H9 (cell line): ENCODE results near the gene GIT2. TPM values are rescaled to one million over a fixed set of nuclear protein-coding genes. Genes with fewer than 3 reads are reported as not detected.

Experiments
- DNase-seq: peaks from one replicate; pipeline ENCODE4 v3.0.0-alpha.2; 2017
- H2AFZ ChIP-seq: one replicate; pipeline ENCODE4 v1.6.1; 2013; ENCODE audit warnings: mild to moderate bottlenecking, low read length, control low read depth, moderate library complexity
- H2AK5ac ChIP-seq: 2 replicates; pipeline ENCODE4 v1.6.1; 2013; ENCODE audit warnings: low read length, control low read depth, mixed read lengths; ENCODE audit not compliant: insufficient read length
- H2BK120ac ChIP-seq: one replicate; pipeline ENCODE4 v1.6.1; 2013; ENCODE audit warnings: low read depth, mild to moderate bottlenecking, low read length, control low read depth, inconsistent platforms; ENCODE audit not compliant: poor library complexity, severe bottlenecking
- H2BK12ac ChIP-seq: 2 replicates; pipeline ENCODE4 v1.6.1; 2013; ENCODE audit warnings: low read length, control low read depth, mixed read lengths, low read depth; ENCODE audit not compliant: insufficient read length
- H2BK15ac ChIP-seq: 2 replicates; pipeline ENCODE4 v1.6.1; 2013; ENCODE audit warnings: low read depth, low read length, control low read depth
- H2BK20ac ChIP-seq: one replicate; pipeline ENCODE4 v1.6.1; 2013; ENCODE audit warnings: low read depth, mild to moderate bottlenecking, low read length, control low read depth, inconsistent platforms; ENCODE audit not compliant: poor library complexity, severe bottlenecking
- H2BK5ac ChIP-seq: 2 replicates; pipeline ENCODE4 v1.6.1; 2013; ENCODE audit warnings: low read length, control low read depth, mixed read lengths; ENCODE audit not compliant: insufficient read length
- H3K14ac ChIP-seq: 2 replicates; pipeline ENCODE4 v1.6.1; 2013; ENCODE audit warnings: low read length, control low read depth; ENCODE audit not compliant: insufficient read depth
- H3K18ac ChIP-seq: 2 replicates; pipeline ENCODE4 v1.6.1; 2013; ENCODE audit warnings: low read depth, mild to moderate bottlenecking, mixed read lengths, low read length, control low read depth; ENCODE audit not compliant: insufficient read length
- H3K23ac ChIP-seq: 2 replicates; pipeline ENCODE4 v1.6.1; 2013; ENCODE audit warnings: low read length, control low read depth, mixed read lengths, low read depth; ENCODE audit not compliant: insufficient read length
- H3K23me2 ChIP-seq: 2 replicates; pipeline ENCODE4 v1.6.1; 2013; ENCODE audit warnings: low read depth, mild to moderate bottlenecking, mixed read lengths, low read length, control low read depth; ENCODE audit not compliant: insufficient read length, poor library complexity, severe bottlenecking
- H3K27ac ChIP-seq: 2 replicates; pipeline ENCODE4 v1.5.1; 2013; ENCODE audit warnings: low read length, control low read depth, mixed read lengths, low read depth; ENCODE audit not compliant: insufficient read length
- H3K27me3 ChIP-seq: 2 replicates; pipeline ENCODE4 v1.6.1; 2013; ENCODE audit warnings: low read length, control low read depth, inconsistent platforms; ENCODE audit not compliant: insufficient read depth
- H3K4ac ChIP-seq: 2 replicates; pipeline ENCODE4 v1.6.1; 2013; ENCODE audit warnings: low read depth, mild to moderate bottlenecking, control low read depth, inconsistent platforms, low read length, moderate library complexity
- H3K4me1 ChIP-seq: 2 replicates; pipeline ENCODE4 v1.6.1; 2013; ENCODE audit warnings: low read length, control low read depth, inconsistent platforms; ENCODE audit not compliant: insufficient read depth
- H3K4me2 ChIP-seq: 2 replicates; pipeline ENCODE4 v1.6.1; 2013; ENCODE audit warnings: low read length, control low read depth, mixed read lengths; ENCODE audit not compliant: insufficient read length, insufficient read depth
- H3K56ac ChIP-seq: 2 replicates; pipeline ENCODE4 v1.6.1; 2013; ENCODE audit warnings: low read depth, mild to moderate bottlenecking, mixed read lengths, low read length, control low read depth; ENCODE audit not compliant: insufficient read length
- H3K79me1 ChIP-seq: 2 replicates; pipeline ENCODE4 v1.6.1; 2013; ENCODE audit warnings: low read depth, mild to moderate bottlenecking, moderate library complexity, low read length, control low read depth, inconsistent platforms; ENCODE audit not compliant: insufficient read depth, poor library complexity, severe bottlenecking
- H3K79me2 ChIP-seq: 2 replicates; pipeline ENCODE4 v1.6.1; 2013; ENCODE audit warnings: low read length, control low read depth, inconsistent platforms; ENCODE audit not compliant: insufficient read depth
- H3K9ac ChIP-seq: 2 replicates; pipeline ENCODE4 v1.6.1; 2013; ENCODE audit warnings: low read length, control low read depth, mixed read lengths; ENCODE audit not compliant: insufficient read length; ENCODE audit errors: extremely low read depth
- H3K9me3 ChIP-seq: one replicate; pipeline ENCODE4 v1.6.1; 2013; ENCODE audit warnings: low read depth, low read length, inconsistent platforms; ENCODE audit not compliant: control insufficient read depth
- H3T11ph ChIP-seq: one replicate; pipeline ENCODE4 v1.6.1; 2013; ENCODE audit warnings: mild to moderate bottlenecking, low read length, control low read depth, inconsistent platforms
- H4K20me1 ChIP-seq: one replicate; pipeline ENCODE4 v1.6.1; 2013; ENCODE audit not compliant: control insufficient read depth, insufficient read length, insufficient read depth
- H4K5ac ChIP-seq: 2 replicates; pipeline ENCODE4 v1.6.1; 2013; ENCODE audit warnings: low read depth, mild to moderate bottlenecking, mixed read lengths, low read length, control low read depth; ENCODE audit not compliant: insufficient read length
- H4K8ac ChIP-seq: replicated peaks from 2 replicates; pipeline ENCODE4 v1.6.1; 2013; ENCODE audit warnings: low read length, control low read depth, mixed read lengths, low read depth; ENCODE audit not compliant: insufficient read length
- H4K91ac ChIP-seq: 2 replicates; pipeline ENCODE4 v1.6.1; 2013; ENCODE audit warnings: low read depth, mild to moderate bottlenecking, moderate library complexity, mixed read lengths, low read length, control low read depth; ENCODE audit not compliant: insufficient read length
- H3K27ac Mint-ChIP-seq, 3 experiments: 2 replicates in 2 of 3; 3 replicates in 1 of 3; pipeline ENCODE4 v1.8.0; 2020 to 2021; ENCODE audit warnings: mixed read lengths in 3 of 3, mild to moderate bottlenecking in 1 of 3, moderate library complexity in 1 of 3
- H3K27me3 Mint-ChIP-seq: 2 replicates; pipeline ENCODE4 v1.8.0; 2021; ENCODE audit warnings: low read depth, mild to moderate bottlenecking, moderate library complexity, mixed read lengths
- H3K36me3 Mint-ChIP-seq, 3 experiments: 2 replicates in 2 of 3; 3 replicates in 1 of 3; pipeline ENCODE4 v1.8.0; 2020 to 2021; ENCODE audit warnings: low read depth in 3 of 3, mixed read lengths in 3 of 3; ENCODE audit not compliant: insufficient read depth in 1 of 3
- H3K4me1 Mint-ChIP-seq, 2 experiments: 2 replicates each; pipeline ENCODE4 v1.8.0; 2020; ENCODE audit warnings: mixed read lengths in 2 of 2
- H3K4me3 Mint-ChIP-seq, 2 experiments: 2 replicates in 1 of 2; 3 replicates in 1 of 2; pipeline ENCODE4 v1.8.0; 2020 to 2021; ENCODE audit warnings: mild to moderate bottlenecking in 2 of 2, mixed read lengths in 2 of 2, moderate library complexity in 1 of 2
- H3K9me3 Mint-ChIP-seq, 2 experiments: 2 replicates in 1 of 2; 3 replicates in 1 of 2; pipeline ENCODE4 v1.8.0; 2020; ENCODE audit warnings: mild to moderate bottlenecking in 2 of 2, mixed read lengths in 2 of 2, moderate library complexity in 1 of 2
- WGBS: extraction: QIAGEN DNeasy Blood & Tissue Kit; methylation state at CpG from one replicate; pipeline ENCODE4 v1.1.7; 2013; ENCODE audit warnings: missing lambda C conversion rate, low lambda C conversion rate, mixed read lengths; ENCODE audit not compliant: insufficient read length; ENCODE audit errors: extremely low coverage; 5-methylcytosine and 5-hydroxymethylcytosine counted together
- total RNA-seq: library from RNA; stranded (reverse); gene quantifications from 2 replicates; pipeline ENCODE4 v1.2.1, GENCODE V29; 2021
- TF ChIP-seq, protein P1 (sequence below): fragments of 200-600 bp; sonication (generic); conservative IDR thresholded peaks from 3 replicates; pipeline ENCODE4 v1.8.0; 2021; ENCODE audit warnings: antibody characterized with exemption, mild to moderate bottlenecking

GIT2 gene
- total RNA-seq, 1 experiment from 2014 or later, result 27.0 TPM

- Histone ChIP-seq H3K23ac (no peak overlapping the region), H2BK15ac (no peak overlapping the region), H2BK20ac (no peak overlapping the region), H2BK5ac (no peak overlapping the region), H3T11ph (no peak overlapping the region), H3K23me2 (no peaks in the 10 kb centered on the region), H3K4me2 (no peak overlapping the region), H3K4me1 (no peaks in the 10 kb centered on the region), H4K5ac (no peak overlapping the region), H3K79me2 (no peaks in the 10 kb centered on the region), H2BK12ac (no peak overlapping the region), H3K4ac (no peak overlapping the region), H3K27me3 (no peaks in the 10 kb centered on the region), H3K9ac (no peak overlapping the region), H2BK120ac (no peak overlapping the region), H3K18ac (no peak overlapping the region), H4K8ac (no peak overlapping the region), H3K9me3 (no peaks in the 10 kb centered on the region), H4K91ac (no peak overlapping the region), H3K56ac (no peak overlapping the region), H3K14ac (no peak overlapping the region), H2AK5ac (no peak overlapping the region), H3K27ac (no peak overlapping the region), H2AFZ (no peak overlapping the region), H4K20me1 (no peaks in the 10 kb centered on the region), H3K79me1 (no peaks in the 10 kb centered on the region)
- no peak for DNase-seq
- H3K36me3 Mint-ChIP-seq, result peaks cover 14 to 36% (median 18%) of the 10 kb centered on the region in 3 experiments; a peak in 6 of 7 replicates
- no CpG with 5 or more reads among the region's 4 CpGs for WGBS
- H3K9me3 Mint-ChIP-seq, result no peaks in the 10 kb centered on the region; a peak in 1 of 5 replicates
- no peak overlapping the region for H3K4me3 Mint-ChIP-seq
- TF ChIP-seq, protein P1, sequence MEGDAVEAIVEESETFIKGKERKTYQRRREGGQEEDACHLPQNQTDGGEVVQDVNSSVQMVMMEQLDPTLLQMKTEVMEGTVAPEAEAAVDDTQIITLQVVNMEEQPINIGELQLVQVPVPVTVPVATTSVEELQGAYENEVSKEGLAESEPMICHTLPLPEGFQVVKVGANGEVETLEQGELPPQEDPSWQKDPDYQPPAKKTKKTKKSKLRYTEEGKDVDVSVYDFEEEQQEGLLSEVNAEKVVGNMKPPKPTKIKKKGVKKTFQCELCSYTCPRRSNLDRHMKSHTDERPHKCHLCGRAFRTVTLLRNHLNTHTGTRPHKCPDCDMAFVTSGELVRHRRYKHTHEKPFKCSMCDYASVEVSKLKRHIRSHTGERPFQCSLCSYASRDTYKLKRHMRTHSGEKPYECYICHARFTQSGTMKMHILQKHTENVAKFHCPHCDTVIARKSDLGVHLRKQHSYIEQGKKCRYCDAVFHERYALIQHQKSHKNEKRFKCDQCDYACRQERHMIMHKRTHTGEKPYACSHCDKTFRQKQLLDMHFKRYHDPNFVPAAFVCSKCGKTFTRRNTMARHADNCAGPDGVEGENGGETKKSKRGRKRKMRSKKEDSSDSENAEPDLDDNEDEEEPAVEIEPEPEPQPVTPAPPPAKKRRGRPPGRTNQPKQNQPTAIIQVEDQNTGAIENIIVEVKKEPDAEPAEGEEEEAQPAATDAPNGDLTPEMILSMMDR, result no peak
- H3K27ac Mint-ChIP-seq, result no peak overlapping the region
- no peaks in the 10 kb centered on the region; the same call in none of the 2 replicates for H3K27me3 Mint-ChIP-seq
- peaks cover 0 to 6% of the 10 kb centered on the region in 2 experiments; a peak in 2 of 4 replicates for H3K4me1 Mint-ChIP-seq
Observed at GRCh38 chr12:109921982-109922381, 74.2 kb downstream of the GIT2 start.
